DMS153 treated with DMSO at 0.1 percent for 48 hours (cell line): Measurements from ENCODE around the gene KLHL1.

Experiments used
- DNase-seq: peaks from one replicate; lab custom pipeline; 2025; ENCODE audit not compliant: unreplicated experiment; lab: John Stamatoyannopoulos, UW

The KLHL1 gene

DNA sequence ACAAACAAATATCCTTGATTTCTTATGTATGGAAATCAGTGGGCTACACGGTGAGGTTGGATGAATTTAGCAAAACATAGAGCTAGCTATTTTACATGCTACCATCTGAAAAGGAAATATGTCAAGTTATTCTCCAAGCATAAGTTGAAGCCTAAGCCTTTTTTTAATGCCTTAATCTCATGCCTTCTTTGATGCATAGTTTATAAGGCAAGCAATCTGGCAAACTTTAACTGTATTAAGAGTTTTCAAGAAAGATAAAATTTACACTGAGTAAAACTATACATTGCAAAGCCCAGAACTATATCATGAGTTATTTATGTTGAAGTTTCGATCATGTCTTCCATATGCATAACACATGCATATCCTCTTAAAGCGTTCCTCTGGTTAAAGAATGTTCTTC, 85.6 kb downstream of the KLHL1 start:
- DNase-seq, result no peak

DNA sequence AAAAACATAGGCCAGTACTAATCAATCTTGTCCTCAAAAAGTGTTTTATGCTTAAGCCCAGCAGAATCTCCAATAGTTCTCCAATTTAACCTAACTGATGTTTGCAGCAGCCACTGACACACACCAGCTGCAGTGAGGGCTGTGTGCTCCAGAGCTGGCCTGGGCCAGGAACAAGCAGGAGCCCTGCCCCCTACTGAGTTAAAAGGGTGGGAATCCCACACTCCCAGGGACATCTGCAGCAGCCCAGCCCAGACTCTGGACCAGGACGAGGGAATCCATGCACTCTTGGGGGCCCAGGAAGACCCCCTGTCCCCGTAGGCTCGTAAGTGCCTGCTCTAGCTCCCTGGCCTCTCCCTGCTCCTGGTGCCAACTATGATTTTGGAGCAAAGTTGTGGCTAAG, 92.1 kb downstream of the KLHL1 start:
- DNase-seq, result no peak

- DNase-seq, result no peak
These were observed 93.9 kb downstream of the KLHL1 start for GRCh38 chr13:70014337-70014736.

DNA sequence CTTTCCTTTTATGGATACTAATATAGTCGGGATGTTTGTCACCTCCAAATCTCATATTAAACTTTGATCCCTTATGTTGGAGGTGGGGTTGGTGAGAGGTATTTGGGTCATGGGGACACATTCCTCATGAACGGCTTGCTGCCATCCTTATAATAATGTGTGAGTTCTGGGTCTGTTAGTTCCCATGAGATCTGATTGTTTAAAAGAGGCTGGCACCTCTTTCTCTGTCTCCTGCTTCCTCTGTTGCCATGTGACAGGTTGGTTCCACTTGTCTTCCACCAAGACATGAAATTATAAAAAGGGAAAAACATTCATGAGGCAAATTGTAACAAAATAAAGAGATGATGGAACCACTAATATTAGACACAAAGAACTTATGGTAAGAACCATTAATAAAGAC, 108.4 kb downstream of the KLHL1 start:
- DNase-seq, result no peak

DNA sequence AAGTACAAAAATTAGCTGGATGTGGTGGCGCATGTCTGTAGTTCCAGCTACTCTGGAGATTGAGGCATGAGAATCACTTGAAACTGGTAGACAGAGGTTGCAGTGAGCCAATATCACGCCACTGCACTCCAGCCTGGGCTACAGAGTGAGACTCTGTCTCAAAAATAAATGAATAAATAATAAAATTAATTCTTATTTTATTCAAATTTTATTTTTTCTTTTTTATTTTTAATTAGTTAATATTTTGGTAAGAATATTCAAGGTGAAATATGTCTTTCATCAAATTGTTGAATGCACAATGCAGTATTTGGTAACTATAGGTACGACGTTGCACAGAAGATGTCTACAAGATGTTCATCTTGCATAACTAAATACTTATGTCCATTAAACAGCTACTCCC, 111.2 kb downstream of the KLHL1 start:
- DNase-seq, result no peak

DNA sequence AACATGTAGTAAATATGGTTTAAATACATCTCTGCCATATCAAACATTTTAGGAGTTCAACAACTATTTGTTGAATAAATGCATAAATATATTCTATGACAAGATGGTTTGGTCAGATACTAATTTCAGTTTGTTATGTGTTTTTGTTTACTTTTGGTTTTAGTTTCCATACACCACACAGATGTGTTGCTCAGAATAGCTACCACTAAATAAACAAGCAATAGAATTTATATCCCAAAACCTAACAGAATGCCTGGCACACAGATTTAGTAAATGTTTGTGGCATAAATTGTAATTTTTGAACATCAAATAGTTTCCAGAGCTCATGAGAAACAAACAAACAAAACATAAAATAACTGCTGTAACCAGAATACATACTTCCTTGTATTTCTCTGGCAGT, 127.5 kb downstream of the KLHL1 start:
- no peak for DNase-seq

- no peak for DNase-seq
These were observed 132.8 kb downstream of the KLHL1 start for GRCh38 chr13:69975496-69975895.

- no peak for DNase-seq
These were observed 137.7 kb downstream of the KLHL1 start for GRCh38 chr13:69970520-69970919.

GRCh38 chr13:69959046-69959445, 149.2 kb downstream of the KLHL1 start:
- no peak for DNase-seq

DNA sequence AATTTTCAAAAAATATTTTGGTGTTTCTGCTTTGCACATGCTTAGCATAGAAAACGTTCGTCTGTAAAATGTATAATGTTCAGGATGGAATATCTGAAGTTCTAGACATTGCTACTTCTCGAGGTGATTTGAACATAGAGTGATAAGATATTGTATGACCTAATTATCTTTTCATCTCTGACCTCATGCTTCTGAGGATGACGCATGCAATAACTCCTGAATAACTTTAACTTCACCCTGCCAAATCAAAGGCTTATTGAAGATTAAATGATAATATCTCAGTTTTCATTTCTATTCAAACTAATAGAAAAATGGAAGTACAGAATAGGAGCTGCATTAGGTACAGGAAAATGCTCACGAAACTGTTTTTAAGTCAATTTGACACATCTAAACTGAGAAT, 151.4 kb downstream of the KLHL1 start:
- no peak for DNase-seq

DNA sequence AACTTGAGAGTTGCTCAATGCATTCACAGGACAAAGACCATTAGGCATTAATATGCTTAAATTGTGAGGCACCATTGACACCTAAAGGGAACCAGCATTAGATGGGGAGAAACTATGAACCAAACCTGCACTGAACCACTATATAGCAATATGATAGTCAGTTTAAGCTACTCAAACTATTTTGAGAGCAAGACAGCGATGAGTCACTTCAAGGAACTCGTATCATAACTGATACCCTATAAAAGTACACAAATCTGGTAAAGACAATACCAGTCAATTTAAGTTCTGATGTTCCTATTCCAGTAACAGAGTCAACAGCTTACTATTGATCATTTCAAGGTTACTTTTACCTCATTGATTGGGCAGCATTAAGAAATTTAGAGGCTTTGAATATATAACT, 151.9 kb downstream of the KLHL1 start:
- DNase-seq, result no peak

DNA sequence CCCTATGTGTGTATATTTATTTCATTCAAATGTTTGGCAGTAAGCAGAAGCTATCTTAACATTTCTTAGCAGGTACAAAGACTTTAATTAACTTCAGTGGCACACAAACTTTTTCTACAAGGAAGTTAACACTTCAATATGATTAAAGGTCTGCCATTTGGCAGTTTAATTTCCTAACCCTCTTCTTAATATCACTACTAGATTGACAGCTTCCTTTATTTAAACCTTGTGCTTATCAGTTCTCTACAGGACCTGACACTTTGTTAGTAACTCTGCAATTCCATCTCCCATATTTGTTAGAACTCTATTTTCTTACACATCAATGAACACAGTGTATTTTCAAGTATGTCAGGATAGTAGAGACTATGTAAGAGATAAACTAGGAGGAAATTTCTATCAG, 153.0 kb downstream of the KLHL1 start:
- DNase-seq, result no peak

DNA sequence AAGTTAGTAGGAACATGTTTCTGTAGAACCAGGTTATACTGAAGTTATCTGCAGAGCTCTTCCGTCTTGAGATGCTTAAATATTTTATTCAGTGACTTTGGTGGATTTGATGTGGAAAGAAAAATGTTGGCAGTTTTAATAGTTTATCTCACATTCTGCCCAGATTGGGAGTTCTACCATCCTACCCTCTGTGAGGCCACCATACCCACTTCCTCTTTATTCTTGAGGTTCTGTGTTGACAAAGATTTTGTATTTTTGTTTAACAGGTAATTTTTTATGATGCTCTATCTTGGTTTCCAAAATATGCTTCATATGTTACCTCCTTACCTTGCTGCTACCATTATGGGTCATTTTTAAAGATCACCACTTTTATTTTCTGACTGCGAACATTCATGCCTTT, 156.8 kb downstream of the KLHL1 start:
- no peak for DNase-seq

- no peak for DNase-seq
These were observed 158.1 kb downstream of the KLHL1 start for GRCh38 chr13:69950160-69950559.

GRCh38 chr13:69948016-69948415, 160.2 kb downstream of the KLHL1 start:
- DNase-seq, result no peak

DNA sequence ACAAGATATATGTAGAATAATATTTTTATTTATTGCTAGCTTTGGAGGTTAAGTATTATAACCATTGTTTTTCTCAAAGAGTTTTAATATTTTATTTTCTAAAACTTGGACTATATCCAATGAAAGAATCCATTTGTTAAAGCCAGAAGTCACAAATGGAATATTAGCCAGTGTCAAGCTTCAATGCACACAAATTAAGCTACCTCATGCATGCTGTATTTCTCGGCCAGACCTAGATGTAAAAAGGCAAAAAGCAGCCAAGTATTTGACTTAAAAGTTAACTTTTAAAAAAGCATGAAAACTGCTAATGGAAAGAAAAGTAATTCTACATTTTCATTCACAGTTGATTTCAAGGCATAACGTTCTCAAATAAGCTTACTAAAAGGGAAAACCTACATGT, 160.7 kb downstream of the KLHL1 start:
- no peak for DNase-seq

- no peak for DNase-seq
These were observed 161.7 kb downstream of the KLHL1 start for GRCh38 chr13:69946511-69946910.

DNA sequence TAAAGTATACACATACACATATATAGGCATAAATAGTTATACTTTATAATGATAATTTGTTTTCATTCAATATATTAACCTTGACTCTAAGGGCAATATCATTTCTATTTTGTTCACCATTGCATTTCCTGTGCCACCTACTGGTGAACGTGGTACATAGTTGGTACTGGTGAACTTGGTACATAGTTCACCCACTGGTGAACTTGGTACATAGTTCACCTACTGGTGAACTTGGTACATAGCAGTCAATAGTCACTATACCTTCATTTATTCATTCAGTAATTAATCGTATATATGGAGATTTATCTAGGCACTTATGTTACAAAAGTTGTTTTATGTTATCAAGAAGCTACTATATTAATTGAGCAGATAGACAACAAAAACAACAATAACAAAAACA, 173.2 kb downstream of the KLHL1 start:
- DNase-seq, result no peak

DNA sequence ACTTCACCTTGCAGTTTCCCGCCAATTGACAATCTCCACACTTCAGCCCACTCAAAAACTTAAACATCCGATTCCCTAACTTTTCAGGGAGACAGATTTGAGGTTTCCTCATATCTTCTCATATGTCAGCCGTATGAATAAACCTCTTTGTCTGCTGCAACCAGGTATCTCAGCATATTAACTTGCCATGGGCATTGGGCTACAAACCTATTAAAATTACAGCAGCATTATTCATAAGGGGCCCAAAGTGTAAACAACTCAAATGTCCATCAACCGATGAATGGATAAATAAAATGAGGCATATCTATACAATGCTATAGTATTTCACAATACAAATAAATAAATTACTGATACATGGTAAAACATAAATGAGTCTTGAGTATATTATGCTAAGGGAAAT, 180.0 kb downstream of the KLHL1 start:
- no peak for DNase-seq

DNA sequence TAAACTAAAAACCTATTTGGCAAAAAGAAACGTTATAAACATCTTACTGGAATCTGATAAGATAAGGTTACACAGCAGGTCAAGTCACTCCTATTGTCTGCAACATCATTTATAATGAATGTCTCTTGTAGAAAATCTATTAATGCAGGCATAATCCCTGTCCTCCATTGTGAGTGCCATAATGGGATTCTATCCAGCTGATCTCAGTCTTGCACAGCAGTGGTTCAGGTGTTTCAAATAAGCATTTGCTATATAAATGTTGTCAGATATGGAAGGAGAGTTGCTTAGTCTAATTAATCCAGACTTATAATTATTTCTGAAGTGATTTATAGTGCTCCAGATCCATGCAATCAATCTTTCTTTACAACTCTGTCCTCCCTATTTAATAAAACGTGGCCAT, 187.1 kb downstream of the KLHL1 start:
- no peak for DNase-seq

DNA sequence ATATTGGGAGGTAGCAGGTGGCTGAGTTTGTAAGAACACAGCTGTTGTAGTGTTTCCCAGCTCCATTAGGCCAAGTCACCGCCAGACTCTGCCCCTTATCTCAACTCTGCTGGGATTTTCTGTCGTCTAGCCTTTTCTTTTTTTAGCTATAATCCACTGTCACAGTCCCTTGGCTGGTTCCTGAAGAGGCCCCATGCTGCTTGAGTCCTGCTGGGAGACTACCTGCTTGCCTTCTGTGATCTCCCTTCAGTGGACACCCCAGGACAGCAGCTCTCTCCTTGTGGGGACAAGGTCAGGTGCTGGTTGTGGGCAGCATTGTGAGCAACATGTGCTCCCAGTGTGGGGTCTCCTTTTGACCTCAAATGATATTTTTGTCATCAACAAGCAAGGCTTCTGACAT, 195.6 kb downstream of the KLHL1 start:
- DNase-seq, result no peak

GRCh38 chr13:69910800-69911199, 197.5 kb downstream of the KLHL1 start:
- no peak for DNase-seq

- no peak for DNase-seq
These were observed 203.5 kb downstream of the KLHL1 start for GRCh38 chr13:69904784-69905183.

DNA sequence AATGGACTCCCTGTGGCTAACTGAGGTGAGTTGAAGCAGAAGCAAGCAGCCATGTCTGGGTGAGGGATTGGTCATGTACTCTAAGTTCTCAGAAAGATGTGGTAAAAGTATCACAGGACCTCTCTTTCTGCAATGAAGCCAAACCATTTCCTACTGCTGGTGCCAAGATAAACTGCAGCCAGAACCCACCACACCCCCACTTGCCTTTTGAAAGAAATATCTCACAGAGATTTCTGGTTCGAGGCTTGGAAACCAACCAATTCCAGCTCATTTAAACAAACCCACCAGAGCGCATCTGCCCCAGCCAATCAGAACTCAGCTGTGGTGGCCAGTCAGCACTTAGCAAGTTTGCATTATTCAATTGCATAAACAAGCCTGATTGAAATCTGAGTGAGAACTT, 205.2 kb downstream of the KLHL1 start:
- no peak for DNase-seq
